Tibial artery (tissue), 4 donors: ENCODE results near the gene IMPG1.

Source experiments
- DNase-seq, 2 donors: peaks; one replicate each; pipeline ENCODE4 v3.0.0-alpha.2; 2019
- H3K27ac ChIP-seq, 2 donors: fragments of 200-600 bp; sonication (generic) in 1 of 2; 1 replicate in 1 of 2; 2 replicates in 1 of 2; pipeline ENCODE4 v1.5.1; 2018 to 2019; ENCODE audit warnings: mild to moderate bottlenecking in 1 of 2
- H3K27me3 ChIP-seq, 2 donors: fragments of 200-600 bp; sonication (generic) in 1 of 2; one replicate each; pipeline versions ENCODE4 v1.5.1 to v1.6.0; 2016 to 2019
- H3K36me3 ChIP-seq, 3 donors: fragments of 200-600 bp; sonication (generic) in 2 of 3; one replicate each; pipeline ENCODE4 v1.5.1; 2016 to 2019; ENCODE audit warnings: mild to moderate bottlenecking in 2 of 3
- H3K4me1 ChIP-seq, 4 donors: fragments of 200-600 bp; sonication (generic) in 2 of 4; 1 replicate in 3 of 4; 2 replicates in 1 of 4; pipeline ENCODE4 v1.5.1; 2016 to 2019
- H3K4me3 ChIP-seq, 2 donors: fragments of 200-600 bp; sonication (generic) in 1 of 2; 1 replicate in 1 of 2; 2 replicates in 1 of 2; pipeline ENCODE4 v1.5.1; 2018 to 2019; ENCODE audit warnings: mild to moderate bottlenecking in 2 of 2
- H3K9me3 ChIP-seq, 3 donors: fragments of 200-600 bp; sonication (generic) in 1 of 3; one replicate each; pipeline ENCODE4 v1.5.1; 2016 to 2019
- intact Hi-C: fragments of 100-400 bp; cut with DNase I; formaldehyde crosslinking; loops from one replicate; pipeline ENCODE4 v1.15.0; 2023; ENCODE audit warnings: low total_unique reads
- TF ChIP-seq, protein P1 (sequence below), 2 experiments: fragments of 200-600 bp in 1 of 2; fragments of 450-650 bp in 1 of 2; IDR thresholded peaks; one replicate each; pipeline ENCODE4 v1.5.1; 2017 to 2019; ENCODE audit warnings: antibody characterized with exemption in 2 of 2, mild to moderate bottlenecking in 1 of 2, moderate library complexity in 1 of 2

Gene IMPG1

DNA sequence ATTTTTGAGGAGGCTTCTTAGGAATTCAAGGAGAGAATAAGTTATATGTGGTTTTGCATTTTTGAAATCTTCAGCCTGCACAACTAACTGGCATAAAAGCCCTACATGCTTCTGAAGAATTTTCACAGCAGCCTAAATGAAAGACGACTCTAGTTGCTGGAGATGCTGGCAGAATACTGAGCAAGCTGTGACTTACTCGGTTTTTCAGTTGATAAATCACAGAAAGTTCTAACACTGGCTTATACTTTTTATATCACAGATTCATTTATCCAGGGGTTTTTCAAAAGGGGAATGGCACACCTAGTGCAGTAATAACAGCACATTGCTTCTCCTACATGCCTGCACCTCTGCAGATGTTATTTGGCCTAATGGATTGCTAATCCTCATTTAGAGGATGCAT, 134.6 kb downstream of the IMPG1 start:
- intact Hi-C loops, result no loop called here
- Histone ChIP-seq H3K4me1 (peaks cover 0 to 11% (median 4%) of the 10 kb centered on the region in 4 donors), H3K27me3 (no peaks in the 10 kb centered on the region), H3K9me3 (no peaks in the 10 kb centered on the region), H3K4me3 (no peak overlapping the region), H3K36me3 (no peaks in the 10 kb centered on the region), H3K27ac (no peak overlapping the region)
- DNase-seq, result no peak
- TF ChIP-seq, protein P1, sequence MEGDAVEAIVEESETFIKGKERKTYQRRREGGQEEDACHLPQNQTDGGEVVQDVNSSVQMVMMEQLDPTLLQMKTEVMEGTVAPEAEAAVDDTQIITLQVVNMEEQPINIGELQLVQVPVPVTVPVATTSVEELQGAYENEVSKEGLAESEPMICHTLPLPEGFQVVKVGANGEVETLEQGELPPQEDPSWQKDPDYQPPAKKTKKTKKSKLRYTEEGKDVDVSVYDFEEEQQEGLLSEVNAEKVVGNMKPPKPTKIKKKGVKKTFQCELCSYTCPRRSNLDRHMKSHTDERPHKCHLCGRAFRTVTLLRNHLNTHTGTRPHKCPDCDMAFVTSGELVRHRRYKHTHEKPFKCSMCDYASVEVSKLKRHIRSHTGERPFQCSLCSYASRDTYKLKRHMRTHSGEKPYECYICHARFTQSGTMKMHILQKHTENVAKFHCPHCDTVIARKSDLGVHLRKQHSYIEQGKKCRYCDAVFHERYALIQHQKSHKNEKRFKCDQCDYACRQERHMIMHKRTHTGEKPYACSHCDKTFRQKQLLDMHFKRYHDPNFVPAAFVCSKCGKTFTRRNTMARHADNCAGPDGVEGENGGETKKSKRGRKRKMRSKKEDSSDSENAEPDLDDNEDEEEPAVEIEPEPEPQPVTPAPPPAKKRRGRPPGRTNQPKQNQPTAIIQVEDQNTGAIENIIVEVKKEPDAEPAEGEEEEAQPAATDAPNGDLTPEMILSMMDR (IDR thresholded peaks at IDR 0.05), result no peak

DNA sequence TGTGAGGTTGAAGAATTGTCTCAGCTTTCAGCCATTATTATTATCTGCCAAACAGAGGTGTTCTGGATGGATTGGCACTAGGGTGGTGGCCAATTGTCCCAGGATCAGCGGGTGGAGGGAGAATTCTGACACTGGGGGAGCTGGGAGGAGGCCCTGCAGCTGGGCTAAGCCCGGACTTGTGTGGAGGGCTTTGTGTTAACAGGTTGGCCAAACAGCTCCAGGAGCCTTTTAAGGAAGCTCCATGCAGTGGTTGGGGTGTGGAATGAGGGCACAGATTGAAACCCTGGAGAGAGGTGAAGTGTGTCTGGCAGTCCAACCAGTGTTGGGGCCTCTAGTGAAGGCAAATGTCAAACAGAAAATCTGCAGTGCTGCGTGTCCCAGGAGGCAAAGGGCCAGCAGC, 135.8 kb downstream of the IMPG1 start:
- Histone ChIP-seq H3K9me3 (no peaks in the 10 kb centered on the region), H3K36me3 (no peaks in the 10 kb centered on the region), H3K4me1 (peaks cover 0 to 11% (median 7%) of the 10 kb centered on the region in 4 donors), H3K4me3 (no peak overlapping the region), H3K27me3 (no peaks in the 10 kb centered on the region), H3K27ac (no peak overlapping the region)
- TF ChIP-seq, protein P1 (IDR thresholded peaks at IDR 0.05), result no peak
- DNase-seq, result no peak
- intact Hi-C loops, result no loop called here

DNA sequence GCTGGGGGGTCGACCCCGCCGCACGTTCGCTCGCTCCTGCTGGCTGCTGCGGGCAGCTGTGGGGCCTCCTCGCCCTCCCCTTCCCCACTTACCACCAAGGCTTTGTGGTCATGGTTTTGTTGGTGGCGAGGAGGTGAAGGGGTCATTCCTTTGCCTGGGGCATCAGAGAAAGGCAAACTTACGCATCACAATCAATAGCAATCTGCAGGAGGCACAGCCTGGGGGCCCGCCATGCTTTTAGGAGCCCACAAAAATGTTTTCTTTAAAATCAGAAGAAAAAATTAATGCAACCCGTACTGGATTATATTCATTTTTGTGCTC, 137.0 kb downstream of the IMPG1 start:
- H3K36me3 ChIP-seq, result no peaks in the 10 kb centered on the region
- intact Hi-C loops, result no loop called here
- no peaks in the 10 kb centered on the region for H3K27me3 ChIP-seq
- H3K27ac ChIP-seq, result peak overlapping the region in 1 of 2 donors; percentile 23
- peak overlapping the region; percentile 39 to 57 for H3K4me3 ChIP-seq
- no peaks in the 10 kb centered on the region for H3K9me3 ChIP-seq
- DNase-seq, result no peak
- TF ChIP-seq, protein P1 (IDR thresholded peaks at IDR 0.05), result no peak
- peaks cover 0 to 21% (median 14%) of the 10 kb centered on the region in 4 donors for H3K4me1 ChIP-seq

DNA sequence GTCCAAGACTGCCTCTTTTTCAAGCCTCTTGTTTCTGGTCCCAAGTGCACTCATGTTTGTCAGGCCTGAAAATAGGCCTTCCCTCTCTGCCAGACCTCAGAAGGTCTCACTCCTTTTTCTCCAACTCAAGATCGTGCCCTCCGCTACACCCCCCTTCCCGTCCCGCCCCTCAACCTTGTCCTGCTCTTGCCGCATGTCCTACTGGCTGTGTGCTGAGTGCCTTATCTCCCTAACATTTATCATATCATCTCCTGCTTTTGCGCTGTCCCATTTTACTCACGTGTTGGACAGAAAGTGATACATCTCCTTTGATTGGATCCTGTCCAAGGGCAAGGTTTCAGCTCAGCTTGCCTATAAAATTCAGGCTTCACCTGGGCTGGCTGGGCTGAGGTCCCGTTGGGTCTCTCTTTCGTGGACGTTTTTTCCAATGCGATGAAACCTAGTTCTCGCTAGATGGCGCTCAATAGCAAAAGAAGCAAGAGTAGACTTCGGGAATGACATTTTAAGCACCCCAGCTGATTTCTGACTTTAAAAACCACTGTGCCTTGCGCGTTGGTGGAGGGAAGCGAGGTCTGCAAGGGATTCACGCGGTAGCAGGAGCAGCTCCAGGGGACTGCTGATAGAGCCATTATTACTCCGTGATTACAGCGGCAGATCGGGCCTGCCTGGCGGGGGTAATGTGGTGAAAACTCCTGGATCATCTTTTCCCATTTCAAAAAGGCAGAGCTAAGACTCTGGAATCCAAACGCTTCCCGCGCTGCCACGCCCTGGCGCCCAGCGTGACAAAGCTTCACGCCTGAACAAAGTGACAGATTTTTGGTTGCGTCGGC, 137.6 kb downstream of the IMPG1 start:
- H3K36me3 ChIP-seq, result no peaks in the 10 kb centered on the region
- H3K4me1 ChIP-seq, result peaks cover 0 to 22% (median 14%) of the 10 kb centered on the region in 4 donors
- H3K27me3 ChIP-seq, result no peaks in the 10 kb centered on the region
- DNase-seq, result peak in 1 of 2 donors; percentile 21
- peak overlapping the region in 1 of 2 donors; percentile 23 for H3K27ac ChIP-seq
- intact Hi-C loops, result loop anchor here (5.0 kb wide), 1 partner anchor 1527 kb away; the partner anchor contains the start of gene HTR1B
- TF ChIP-seq, protein P1 (IDR thresholded peaks at IDR 0.05), result peak; percentile 66 to 69
- peak overlapping the region; percentile 39 to 57 for H3K4me3 ChIP-seq
- H3K9me3 ChIP-seq, result no peaks in the 10 kb centered on the region

DNA sequence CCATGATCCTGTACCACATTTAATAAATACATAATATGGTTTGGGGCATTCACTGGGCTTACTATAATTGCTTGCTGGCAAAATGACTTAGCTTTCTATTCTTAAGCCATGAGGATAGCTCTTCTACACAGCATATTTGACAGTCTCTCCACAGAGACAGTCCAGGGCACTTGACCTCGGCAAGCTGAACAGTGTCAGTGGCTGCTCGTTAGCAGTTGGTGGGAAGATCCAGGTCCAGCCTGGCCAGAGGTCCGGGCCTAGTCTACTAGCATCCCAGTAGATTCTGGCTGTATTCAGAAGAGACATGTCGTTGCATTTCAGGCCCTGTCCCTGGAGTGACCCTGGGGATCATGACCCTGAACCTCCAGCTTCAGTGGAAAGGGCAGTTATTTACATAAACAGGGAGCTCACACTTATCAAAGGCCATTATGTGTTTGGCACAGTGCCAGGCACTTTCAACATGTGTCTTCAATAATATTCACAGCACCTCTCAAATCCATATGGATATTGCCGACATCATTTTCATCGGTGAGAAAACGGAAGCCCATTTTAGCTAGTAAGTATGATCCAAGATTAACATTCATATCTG, 139.0 kb downstream of the IMPG1 start:
- intact Hi-C loops, result loop anchor here (5.0 kb wide), 1 partner anchor 1529 kb away; the partner anchor contains the start of gene HTR1B

More for the DNA sequence above, 139.0 kb downstream of the IMPG1 start:
- Histone ChIP-seq H3K9me3 (no peaks in the 10 kb centered on the region), H3K27me3 (no peaks in the 10 kb centered on the region), H3K27ac (no peak overlapping the region), H3K36me3 (no peaks in the 10 kb centered on the region), H3K4me3 (no peak overlapping the region), H3K4me1 (peaks cover 0 to 22% (median 14%) of the 10 kb centered on the region in 4 donors)
- TF ChIP-seq, protein P1 (IDR thresholded peaks at IDR 0.05), result no peak
- DNase-seq, result no peak
